PFSK-1 (cell line): ENCODE results near the gene STYK1.

Experiments used
- FOXP2 ChIP-seq: optimal IDR thresholded peaks from 2 replicates; pipeline ENCODE3; 2011; ENCODE audit warnings: borderline replicate concordance, control low read depth, inconsistent platforms; ENCODE audit not compliant: insufficient read depth; ENCODE audit errors: extremely low read length, extremely low read depth
- POLR2AphosphoS5 ChIP-seq: IDR thresholded peaks from 2 replicates; pipeline ENCODE4 v1.6.1; 2012; ENCODE audit warnings: low read depth, mild to moderate bottlenecking, control low read depth, low read length, moderate library complexity
- SIN3A ChIP-seq: IDR thresholded peaks from 2 replicates; pipeline ENCODE4 v1.6.1; 2012; ENCODE audit warnings: mild to moderate bottlenecking, low read length, moderate library complexity, borderline replicate concordance; ENCODE audit not compliant: insufficient read depth
- TAF1 ChIP-seq: IDR thresholded peaks from 2 replicates; pipeline ENCODE4 v1.6.1; 2012; ENCODE audit warnings: low read length, control low read depth, borderline replicate concordance; ENCODE audit not compliant: insufficient read depth
- TF ChIP-seq, protein P1 (sequence below), 2 experiments: IDR thresholded peaks; 2 replicates each; pipeline versions ENCODE4 v1.6.1 to v1.8.0; 2011 to 2012; ENCODE audit warnings: low read depth in 2 of 2, low read length in 2 of 2, control low read depth in 1 of 2, inconsistent platforms in 1 of 2, mild to moderate bottlenecking in 1 of 2, moderate library complexity in 1 of 2; ENCODE audit not compliant: insufficient read depth in 1 of 2

The STYK1 gene

DNA sequence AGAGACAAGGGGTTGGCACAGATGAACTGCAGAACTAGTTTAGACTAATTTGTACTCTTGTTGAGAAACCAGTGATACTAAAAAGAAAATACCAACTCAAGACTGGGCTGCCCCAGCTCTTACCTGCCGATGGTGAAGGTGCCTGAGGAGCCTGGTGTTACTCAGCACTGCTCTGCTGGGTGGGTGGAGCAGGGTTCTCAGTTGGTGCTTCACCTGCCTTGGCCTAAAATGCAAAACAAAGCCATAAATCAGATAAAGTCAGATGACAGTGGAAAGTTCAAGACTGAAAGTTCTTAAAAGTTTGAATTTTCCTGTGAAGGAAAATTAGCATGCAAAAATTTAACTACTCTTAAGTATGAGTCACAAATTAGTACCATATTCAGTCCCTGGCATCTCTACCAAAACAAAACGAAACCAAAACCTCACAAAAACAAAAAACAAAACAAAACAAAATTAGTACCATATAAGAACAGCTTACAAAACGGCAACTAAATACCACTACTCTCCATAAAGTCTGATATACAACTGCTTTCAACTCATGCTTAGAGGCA is 27.4 kb upstream of the STYK1 start:
- no peak for TF ChIP-seq POLR2AphosphoS5
- TF ChIP-seq, protein P1, sequence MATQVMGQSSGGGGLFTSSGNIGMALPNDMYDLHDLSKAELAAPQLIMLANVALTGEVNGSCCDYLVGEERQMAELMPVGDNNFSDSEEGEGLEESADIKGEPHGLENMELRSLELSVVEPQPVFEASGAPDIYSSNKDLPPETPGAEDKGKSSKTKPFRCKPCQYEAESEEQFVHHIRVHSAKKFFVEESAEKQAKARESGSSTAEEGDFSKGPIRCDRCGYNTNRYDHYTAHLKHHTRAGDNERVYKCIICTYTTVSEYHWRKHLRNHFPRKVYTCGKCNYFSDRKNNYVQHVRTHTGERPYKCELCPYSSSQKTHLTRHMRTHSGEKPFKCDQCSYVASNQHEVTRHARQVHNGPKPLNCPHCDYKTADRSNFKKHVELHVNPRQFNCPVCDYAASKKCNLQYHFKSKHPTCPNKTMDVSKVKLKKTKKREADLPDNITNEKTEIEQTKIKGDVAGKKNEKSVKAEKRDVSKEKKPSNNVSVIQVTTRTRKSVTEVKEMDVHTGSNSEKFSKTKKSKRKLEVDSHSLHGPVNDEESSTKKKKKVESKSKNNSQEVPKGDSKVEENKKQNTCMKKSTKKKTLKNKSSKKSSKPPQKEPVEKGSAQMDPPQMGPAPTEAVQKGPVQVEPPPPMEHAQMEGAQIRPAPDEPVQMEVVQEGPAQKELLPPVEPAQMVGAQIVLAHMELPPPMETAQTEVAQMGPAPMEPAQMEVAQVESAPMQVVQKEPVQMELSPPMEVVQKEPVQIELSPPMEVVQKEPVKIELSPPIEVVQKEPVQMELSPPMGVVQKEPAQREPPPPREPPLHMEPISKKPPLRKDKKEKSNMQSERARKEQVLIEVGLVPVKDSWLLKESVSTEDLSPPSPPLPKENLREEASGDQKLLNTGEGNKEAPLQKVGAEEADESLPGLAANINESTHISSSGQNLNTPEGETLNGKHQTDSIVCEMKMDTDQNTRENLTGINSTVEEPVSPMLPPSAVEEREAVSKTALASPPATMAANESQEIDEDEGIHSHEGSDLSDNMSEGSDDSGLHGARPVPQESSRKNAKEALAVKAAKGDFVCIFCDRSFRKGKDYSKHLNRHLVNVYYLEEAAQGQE (IDR thresholded peaks at IDR 0.05; ENCODE audit: insufficient read depth in 1 of 2, low read depth in 2 of 2, low read length in 2 of 2), result no peak
- TF ChIP-seq TAF1, result no peak
- no peak for TF ChIP-seq SIN3A

DNA sequence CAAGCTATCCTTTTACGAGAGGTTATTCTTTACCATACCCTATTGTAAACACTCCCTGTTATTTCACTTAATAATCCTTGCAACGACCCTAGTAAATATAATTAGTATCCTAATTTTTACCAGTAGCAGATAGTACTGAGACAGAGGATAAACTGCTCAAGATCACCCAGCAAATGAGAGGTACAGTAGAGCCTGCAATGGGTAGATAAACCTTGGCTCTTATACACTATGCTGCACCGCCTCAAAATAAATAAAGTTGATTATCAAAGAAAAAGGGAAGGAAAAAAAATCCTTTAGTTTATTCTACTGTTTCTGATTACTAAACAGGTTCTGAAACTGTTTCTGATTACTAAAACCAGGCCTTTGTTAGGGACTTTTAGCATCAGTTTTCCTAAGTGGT is 26.7 kb upstream of the STYK1 start:
- TF ChIP-seq TAF1, result no peak
- TF ChIP-seq, protein P1 (IDR thresholded peaks at IDR 0.05; ENCODE audit: insufficient read depth in 1 of 2, low read depth in 2 of 2, low read length in 2 of 2), result no peak
- TF ChIP-seq POLR2AphosphoS5, result no peak
- no peak for TF ChIP-seq FOXP2
- no peak for TF ChIP-seq SIN3A

DNA sequence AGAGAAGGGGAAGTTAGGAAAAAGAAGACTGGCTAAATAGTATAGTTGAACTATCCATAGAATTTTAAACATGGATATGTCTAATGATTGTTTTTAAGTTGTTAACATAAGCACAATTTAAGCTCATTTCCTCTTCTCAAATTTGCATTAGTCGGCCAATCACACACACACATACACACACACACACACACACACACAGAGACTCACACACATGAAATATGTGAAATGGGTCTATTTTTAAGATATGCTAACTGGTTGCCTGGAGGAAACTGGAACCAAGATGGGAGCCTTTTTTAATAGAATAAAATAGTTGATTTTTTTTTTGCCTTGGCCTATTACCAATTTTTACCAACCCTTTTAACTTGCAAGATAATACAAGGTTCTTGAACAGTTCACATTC is 24.0 kb upstream of the STYK1 start:
- TF ChIP-seq POLR2AphosphoS5, result no peak
- TF ChIP-seq, protein P1 (IDR thresholded peaks at IDR 0.05; ENCODE audit: insufficient read depth in 1 of 2, low read depth in 2 of 2, low read length in 2 of 2), result no peak
- no peak for TF ChIP-seq SIN3A
- TF ChIP-seq TAF1, result no peak
- TF ChIP-seq FOXP2, result no peak

DNA sequence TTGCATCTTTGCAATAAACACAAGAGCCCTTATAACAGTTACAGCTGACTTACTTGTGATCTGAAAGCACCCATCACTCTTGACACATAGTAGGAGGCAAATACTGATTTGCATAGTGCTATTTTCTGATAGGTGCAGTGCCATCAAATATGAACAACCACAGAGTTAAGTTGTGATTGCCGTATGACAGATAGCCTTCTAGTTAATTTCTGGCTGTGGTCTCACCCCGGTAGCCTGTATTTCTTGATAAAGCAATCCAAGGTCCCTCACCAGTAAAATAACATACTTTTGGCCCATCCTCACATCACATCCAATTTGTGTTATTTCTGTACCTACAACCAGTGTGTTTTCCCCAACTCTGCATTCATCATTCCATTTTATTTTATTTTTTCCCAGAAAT is 23.3 kb upstream of the STYK1 start:
- TF ChIP-seq POLR2AphosphoS5, result no peak
- TF ChIP-seq TAF1, result no peak
- TF ChIP-seq SIN3A, result no peak
- no peak for TF ChIP-seq FOXP2
- TF ChIP-seq, protein P1 (IDR thresholded peaks at IDR 0.05; ENCODE audit: insufficient read depth in 1 of 2, low read depth in 2 of 2, low read length in 2 of 2), result no peak

DNA sequence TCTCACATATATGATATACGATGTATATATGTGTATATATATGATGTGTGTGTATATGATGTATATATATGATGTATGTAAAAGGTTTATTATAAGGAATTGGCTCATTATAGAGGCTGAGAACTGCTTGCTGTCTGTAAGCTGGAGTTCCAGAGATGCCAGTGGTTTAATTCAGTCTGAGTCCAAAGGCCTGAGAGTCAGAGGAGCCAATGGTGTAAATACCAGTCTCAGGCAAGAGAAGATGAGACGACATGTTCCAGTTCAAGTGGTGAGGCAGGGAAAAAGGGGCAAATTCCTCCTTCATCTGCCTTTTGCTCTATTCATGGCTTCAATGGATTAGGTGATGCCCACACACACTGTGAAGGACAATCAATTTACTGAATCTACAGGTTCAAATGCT is 17.1 kb upstream of the STYK1 start:
- TF ChIP-seq SIN3A, result no peak
- TF ChIP-seq, protein P1 (IDR thresholded peaks at IDR 0.05; ENCODE audit: insufficient read depth in 1 of 2, low read depth in 2 of 2, low read length in 2 of 2), result no peak
- no peak for TF ChIP-seq FOXP2
- TF ChIP-seq POLR2AphosphoS5, result no peak
- TF ChIP-seq TAF1, result no peak
